Esophagus squamous epithelium (tissue), 4 donors: ENCODE data around the gene P2RY6.

Source experiments
- POLR2A ChIP-seq, 4 donors: fragments of 450-650 bp; IDR thresholded peaks; one replicate each; pipeline ENCODE4 v1.6.1; 2017; ENCODE audit warnings: antibody characterized with exemption in 4 of 4, mild to moderate bottlenecking in 4 of 4, moderate library complexity in 3 of 4
- TF ChIP-seq, protein P1 (sequence below), 6 experiments: fragments of 450-650 bp in 4 of 6; fragments of 200-600 bp in 2 of 6; sonication (generic) in 2 of 6; IDR thresholded peaks; one replicate each; pipeline ENCODE4 v1.5.1; 2016 to 2019; ENCODE audit warnings: antibody characterized with exemption in 6 of 6, mild to moderate bottlenecking in 4 of 6, moderate library complexity in 4 of 6

- TF ChIP-seq POLR2A (IDR thresholded peaks at IDR 0.05) = no peak
- TF ChIP-seq, protein P1, sequence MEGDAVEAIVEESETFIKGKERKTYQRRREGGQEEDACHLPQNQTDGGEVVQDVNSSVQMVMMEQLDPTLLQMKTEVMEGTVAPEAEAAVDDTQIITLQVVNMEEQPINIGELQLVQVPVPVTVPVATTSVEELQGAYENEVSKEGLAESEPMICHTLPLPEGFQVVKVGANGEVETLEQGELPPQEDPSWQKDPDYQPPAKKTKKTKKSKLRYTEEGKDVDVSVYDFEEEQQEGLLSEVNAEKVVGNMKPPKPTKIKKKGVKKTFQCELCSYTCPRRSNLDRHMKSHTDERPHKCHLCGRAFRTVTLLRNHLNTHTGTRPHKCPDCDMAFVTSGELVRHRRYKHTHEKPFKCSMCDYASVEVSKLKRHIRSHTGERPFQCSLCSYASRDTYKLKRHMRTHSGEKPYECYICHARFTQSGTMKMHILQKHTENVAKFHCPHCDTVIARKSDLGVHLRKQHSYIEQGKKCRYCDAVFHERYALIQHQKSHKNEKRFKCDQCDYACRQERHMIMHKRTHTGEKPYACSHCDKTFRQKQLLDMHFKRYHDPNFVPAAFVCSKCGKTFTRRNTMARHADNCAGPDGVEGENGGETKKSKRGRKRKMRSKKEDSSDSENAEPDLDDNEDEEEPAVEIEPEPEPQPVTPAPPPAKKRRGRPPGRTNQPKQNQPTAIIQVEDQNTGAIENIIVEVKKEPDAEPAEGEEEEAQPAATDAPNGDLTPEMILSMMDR (IDR thresholded peaks at IDR 0.05) = no peak
Measured at GRCh38 chr11:73265278-73265810, 6.8 kb upstream of the P2RY6 start.
